HEK293T (cell line): ENCODE results near the gene KRTAP4-6.

Source experiments
- ARNT ChIP-seq: fragments of 450-650 bp; IDR thresholded peaks from 2 replicates; pipeline ENCODE4 v1.6.1; 2017; ENCODE audit warnings: mild to moderate bottlenecking
- NFRKB ChIP-seq: fragments of 450-650 bp; IDR thresholded peaks from 2 replicates; pipeline ENCODE4 v1.6.1; 2016; ENCODE audit warnings: mild to moderate bottlenecking, moderate library complexity
- SP1 ChIP-seq: fragments of 450-650 bp; IDR thresholded peaks from 2 replicates; pipeline ENCODE4 v1.6.1; 2017
- SUZ12 ChIP-seq: fragments of 450-650 bp; IDR thresholded peaks from 2 replicates; pipeline ENCODE4 v1.6.1; 2016; ENCODE audit warnings: mild to moderate bottlenecking

DNA sequence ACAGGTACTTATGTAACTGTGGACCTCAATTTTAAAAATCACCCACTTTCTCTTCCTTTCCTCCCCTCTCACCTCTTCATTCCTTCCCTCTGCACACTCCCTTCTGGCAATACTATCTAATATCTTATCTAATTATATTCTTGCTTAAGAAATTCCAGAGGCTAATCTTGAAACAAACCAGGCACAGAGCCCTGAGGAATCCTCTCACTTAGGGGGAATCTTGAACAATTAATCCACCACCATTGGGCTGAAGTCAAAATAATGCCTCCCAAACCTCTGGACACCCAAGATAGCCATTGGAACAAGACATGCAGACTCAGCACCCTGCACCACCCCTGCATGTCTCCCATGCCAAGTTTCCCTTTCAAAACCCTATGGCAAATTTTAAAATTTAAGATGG lies 1.0 kb upstream of the KRTAP4-6 start:
- TF ChIP-seq NFRKB (no peak), ARNT (no peak), SUZ12 (no peak), SP1 (no peak)
